HG02943 (cell line): Measurements from ENCODE around the gene TTC32.

Source experiments
- ATAC-seq: cut with Tn5 transposase; IDR thresholded peaks from one replicate; pipeline ENCODE4 v1.9.1; 2021; ENCODE audit warnings: mild to moderate bottlenecking, low read depth, moderate library complexity; ENCODE audit not compliant: unreplicated experiment

The TTC32 gene

DNA sequence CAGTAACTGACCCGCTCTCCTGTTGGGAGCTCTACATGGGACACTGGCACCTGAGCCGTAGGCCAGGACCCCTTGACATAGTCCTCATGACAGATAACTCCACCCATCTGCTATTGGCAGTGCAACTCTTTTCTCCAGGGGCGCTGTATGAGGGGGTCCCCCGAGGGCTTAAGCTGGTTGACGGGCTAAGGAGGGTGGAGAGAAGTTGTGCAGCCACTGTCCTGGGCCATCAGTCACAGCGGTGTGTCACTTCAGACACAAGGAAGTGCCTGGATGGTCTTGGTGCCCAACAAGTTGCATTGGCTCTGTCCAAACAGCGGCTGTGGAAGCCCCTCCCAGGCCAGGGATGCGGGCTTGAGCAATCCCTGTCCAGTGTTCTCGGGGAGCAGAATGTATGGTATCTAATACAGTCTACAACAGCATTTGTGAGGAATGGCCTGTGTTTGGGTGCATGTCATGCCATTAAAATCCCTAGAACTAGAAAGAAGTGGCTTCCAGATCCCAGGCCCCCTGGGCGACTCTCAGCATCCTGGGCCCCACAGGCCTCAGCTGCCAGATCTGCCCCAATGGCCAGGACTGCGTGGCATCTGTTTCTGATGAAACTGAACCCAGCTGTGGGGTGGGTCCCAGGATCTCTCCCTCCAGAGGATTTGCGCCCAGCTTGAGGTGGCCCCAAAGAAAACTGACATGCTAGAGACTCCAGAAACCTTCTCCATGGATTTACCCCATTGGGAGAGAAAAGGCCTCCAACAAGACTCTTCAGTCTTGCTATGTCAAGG is 23.3 kb downstream of the TTC32 start:
- no peak for ATAC-seq

DNA sequence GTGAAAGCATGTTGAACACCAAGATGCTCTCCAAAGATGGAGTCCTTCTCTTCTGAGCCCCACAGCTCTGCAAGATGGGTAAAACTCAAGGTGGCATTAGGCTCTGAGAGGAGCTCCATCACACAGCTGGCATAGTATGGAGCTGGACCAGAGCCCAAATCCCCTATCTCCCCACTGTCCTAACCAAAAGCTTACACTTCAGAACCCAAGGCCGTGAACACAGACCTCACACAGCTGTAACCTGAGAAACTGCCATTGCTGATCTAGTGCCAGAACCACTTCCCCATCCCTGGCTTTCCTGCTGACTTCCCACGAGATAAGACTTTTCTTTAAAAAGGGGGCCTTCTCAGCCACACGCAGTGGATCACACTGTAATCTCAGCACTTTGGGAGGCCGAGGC is 25.0 kb downstream of the TTC32 start:
- ATAC-seq, result no peak

DNA sequence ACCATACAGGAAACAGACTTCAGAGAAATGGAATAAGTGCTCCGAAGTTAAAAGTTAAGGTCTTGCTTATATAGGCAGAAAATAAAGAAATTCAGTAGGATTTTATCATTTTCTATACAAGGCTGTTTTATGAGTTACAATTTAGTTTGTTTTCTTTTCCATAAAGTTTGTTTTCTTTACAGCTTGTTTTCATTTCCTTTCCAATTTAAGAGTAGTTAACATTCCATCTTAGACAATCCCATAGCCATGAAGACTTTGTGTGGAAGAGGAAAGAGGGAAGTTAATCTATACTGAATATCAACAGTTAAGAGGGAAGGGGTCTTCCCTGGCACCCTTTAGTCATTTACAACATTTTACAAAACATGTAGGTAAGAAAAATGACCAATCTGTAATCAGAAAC is 26.5 kb downstream of the TTC32 start:
- no peak for ATAC-seq

DNA sequence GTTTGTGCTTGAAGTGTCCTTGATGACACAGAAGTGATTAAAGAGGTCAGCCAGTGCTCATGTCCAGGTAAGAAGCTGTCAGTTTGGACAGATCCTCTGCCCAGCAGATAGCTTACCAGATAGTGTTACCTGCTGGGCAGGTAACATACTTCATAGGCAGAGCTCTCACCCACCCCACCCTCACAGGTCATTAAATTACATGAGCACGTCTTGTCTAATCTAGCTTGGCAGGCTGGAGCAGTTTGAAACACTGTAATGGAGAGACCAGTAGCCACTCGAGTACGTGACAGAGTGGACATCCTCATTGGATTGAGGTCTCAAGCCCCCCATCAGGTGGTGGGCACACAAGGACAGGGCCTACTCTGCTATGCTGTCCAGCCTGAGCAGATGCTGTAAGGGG is 27.1 kb downstream of the TTC32 start:
- no peak for ATAC-seq

DNA sequence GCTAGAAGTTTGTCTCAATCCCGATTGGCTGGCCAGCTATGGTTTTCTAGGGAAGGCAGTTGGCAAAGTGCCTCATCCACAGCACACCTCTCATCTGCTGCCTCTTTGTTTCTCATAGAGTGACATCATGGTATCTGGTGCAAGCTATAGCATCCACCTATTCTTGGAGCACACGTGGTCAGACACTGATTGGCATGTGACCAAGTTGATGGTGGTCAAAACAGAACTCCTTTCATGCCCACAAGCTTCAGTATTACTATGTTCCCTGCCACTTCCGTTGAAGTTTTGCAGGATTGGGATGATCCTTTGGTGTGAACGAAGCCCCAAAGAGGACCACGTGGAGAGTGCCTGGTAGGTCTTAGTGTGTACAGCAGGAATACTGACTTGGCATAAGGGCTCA is 28.8 kb downstream of the TTC32 start:
- ATAC-seq, result no peak

DNA sequence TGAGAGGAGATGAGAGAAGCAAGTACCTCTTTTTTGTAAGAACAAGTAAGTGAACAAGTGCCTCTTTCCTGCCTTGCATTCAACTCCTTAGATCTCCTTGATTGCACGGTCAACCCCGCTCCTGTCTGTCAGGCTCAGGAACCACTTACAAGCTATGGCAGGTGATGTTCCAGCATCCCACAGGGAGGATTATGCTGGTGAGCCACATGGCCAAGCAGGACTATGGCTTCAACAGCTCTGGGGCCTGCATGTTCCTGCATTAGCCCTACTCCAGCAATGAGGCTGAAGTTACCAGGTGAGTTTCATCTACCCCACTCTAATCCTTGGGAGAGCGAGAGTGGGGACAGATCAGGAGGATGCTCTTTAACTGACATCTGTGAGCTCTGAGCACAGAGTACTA is 29.5 kb downstream of the TTC32 start:
- no peak for ATAC-seq

DNA sequence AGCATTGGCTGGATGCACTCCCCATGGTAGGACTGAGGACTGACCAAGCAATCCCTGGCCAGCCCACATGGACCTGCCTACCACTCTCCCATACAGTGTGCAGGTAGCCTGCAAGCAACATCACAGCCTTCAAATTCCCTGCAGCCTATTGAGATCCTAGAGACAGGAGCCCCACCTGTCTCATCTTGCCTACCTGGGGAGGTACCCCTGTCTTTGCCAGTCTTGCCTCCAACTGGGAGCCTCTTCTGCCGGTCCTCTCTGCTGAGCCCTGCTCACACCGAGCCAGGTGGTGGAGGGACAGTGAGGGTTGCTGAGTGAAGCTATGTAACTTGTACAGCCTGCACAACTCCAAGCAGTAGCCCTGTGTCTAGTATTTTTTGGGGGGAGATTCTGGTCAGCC is 29.9 kb downstream of the TTC32 start:
- no peak for ATAC-seq

DNA sequence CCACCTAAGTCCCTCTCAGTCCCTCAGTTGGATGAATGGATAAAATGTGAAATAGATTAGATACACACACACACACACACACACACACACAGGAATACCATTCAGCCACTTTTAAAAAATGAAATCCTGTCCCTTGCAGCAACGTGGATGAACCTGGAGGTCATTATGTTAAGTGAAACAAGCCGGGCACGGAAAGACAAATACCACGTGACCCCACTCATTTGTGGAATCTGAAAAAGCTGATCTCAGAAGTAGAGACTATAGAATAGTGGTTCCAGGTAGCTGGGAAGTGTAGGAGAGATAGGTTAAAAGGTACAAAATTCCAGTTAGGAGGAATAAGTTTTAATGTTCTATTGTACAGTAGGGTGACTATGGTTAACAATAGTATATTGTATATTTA is 31.0 kb downstream of the TTC32 start:
- ATAC-seq, result no peak

DNA sequence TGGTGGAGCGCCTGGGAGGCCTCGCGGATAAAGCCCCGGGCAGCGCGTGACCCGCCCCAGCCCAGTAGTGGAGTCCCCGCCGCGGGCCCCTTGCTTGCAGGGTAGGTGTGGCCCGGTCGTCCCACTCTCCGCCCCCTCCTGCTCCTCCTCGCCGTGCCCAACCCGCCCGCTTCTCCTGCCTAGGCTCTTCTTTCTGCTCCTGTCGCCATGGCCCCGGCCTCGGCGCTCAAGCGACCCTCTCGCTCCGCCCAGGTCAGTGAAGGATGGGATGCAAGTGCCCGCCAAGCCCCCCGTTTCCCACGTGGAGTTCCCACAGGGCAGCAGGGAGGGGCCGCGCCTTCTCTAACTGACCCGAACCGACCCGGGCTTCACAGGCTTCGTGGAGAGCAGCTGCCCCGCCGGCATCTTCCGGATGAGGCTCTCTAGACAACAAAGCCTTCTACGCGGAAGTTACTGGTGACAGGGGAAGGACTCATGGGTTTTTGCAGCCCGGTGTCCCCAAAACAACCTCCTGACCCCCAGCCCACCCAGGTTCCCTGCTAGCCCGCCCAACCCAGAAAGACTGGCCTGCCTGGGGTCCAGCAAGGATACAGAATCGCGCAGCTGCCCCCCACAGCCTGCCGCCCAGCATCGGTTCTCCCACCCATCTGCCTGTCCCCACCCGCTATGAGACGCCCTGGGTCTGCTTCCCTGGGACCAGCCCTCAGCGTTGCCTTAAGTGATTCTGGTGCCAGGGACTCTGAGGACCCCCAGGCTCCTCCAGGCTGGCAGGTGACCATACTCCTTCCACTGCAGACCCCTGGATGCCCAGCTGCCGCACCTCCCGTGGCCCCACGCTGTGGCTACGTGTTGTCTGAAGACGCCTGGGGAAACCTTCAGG is 32.8 kb downstream of the TTC32 start:
- peak; percentile 66 for ATAC-seq

DNA sequence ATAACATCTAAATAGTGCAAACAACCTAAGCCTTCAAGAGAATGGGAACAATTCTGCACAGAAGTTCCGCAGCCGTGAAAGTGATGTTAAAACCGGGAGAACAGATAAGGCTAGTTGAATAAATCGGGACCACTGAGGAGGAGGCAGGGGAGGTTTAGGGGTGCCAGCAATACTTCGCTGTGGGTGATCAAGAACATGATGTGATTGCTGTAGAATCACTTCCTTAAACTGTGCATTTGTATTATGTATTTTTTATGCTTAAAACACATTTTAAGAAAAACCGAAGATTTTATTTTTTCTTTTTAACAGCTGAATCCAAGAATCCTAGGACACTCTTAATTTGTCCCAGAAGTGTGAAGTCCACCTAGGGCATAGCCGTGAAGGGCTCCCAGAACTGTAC is 33.6 kb downstream of the TTC32 start:
- ATAC-seq, result no peak

DNA sequence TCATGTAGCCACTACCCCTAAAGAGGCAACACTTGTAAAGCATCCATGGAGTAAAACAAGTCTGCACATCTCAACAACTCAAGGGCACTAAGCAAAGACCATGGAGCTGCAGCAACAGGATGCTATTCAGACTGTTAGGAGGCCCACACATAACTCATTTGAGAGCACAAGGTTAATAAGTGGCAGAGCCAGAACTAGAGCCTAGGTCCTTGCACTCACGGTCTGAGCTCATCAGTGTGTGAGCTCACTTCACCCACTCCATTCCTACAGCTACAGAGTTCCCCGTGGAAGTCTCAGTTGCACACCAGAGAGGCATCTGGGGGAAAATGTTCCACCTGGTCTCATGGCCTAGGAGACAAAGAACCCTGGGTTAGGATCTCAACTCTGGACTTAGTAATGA is 35.0 kb downstream of the TTC32 start:
- ATAC-seq, result no peak

DNA sequence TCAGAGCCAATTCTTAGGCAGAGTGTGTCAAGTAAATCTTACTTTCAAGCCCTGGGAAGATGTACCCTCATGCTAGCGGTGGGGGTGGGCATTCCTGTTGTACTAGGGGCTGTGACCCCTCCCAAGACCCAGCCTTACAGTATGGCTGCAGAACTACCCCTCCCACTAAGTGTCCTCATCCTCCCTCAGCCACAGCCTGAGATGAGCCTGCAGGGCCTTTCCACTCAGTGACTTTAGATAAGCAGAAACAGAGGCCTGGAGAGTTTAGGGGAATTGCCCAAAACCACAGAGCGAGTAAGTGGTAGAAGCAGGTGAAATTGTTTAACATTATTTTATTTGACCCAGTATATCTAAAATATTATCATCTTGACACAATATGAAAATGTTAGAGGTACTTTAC is 36.6 kb downstream of the TTC32 start:
- ATAC-seq, result no peak

DNA sequence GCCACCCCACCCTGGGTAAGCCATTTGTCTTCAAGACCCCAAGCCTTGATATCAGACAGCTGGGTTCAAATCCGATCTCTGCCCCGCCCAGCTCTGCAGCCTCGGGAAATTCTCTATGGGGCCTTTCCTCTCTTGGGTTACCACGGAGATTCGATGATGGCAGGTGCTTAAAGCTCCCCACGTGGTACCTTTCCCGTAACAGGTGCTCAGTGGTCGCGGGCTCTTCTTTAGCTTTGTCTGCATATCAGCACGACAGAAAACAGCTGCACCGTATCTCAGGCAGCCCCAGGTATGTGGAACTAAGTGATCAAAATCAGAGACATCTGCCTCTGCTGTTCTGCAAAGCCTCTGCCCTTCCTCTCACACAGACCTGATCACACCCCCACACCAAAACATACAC is 37.4 kb downstream of the TTC32 start:
- no peak for ATAC-seq

DNA sequence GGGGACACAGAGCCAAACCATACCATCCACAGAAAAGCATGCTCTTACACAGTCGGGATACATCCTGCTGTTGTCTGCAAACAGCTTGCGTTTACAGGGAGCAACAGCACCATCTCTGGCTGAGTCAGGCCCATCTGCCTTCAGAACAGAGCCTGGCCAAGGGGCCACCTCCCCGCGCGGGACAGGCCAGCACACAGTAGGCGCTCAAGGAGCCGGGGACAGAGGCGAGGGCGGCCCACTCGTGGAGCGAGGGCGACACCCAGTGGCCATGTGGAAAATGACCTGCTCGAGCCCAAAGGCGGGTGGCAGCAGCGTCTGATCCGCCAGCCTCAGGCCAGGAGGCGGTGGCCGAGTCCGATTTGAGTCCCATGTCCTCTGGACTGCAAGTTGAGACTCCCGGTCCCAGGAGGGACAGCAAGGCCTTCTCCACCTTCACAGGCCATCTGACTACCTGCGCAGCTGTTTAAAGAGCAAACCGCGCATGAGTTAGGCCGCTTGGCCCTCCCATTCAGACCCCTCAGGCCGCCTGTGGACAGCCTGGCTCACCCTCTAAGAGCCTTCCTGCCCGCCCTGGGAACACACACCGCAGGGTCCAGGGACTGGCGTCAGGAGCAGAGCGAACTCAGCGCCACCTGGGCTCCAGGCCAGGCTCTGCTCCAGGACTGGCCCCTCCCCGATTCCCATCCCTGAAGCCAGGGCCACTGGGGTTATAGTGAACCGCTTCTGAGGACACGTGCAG is 38.3 kb downstream of the TTC32 start:
- peak; percentile 52 for ATAC-seq

DNA sequence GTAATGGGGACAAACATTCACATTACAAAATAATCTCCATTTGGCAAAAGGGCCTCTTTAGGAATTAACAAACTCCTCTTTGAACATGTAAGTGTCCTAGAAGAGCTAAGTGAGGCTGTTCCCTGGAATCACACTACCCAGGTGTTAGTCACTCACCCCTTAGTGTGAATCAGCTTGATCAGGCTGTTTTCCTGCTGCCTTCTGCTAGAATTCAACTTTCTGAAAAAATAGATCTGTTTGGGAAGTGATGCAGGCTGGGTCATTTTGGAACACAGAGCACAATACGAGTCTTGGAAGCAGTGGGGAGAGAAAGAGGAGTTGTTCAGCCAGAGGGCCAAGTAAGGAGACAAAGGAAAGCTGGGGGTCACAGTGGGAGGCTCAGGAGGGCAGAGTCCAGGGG is 40.0 kb downstream of the TTC32 start:
- no peak for ATAC-seq

DNA sequence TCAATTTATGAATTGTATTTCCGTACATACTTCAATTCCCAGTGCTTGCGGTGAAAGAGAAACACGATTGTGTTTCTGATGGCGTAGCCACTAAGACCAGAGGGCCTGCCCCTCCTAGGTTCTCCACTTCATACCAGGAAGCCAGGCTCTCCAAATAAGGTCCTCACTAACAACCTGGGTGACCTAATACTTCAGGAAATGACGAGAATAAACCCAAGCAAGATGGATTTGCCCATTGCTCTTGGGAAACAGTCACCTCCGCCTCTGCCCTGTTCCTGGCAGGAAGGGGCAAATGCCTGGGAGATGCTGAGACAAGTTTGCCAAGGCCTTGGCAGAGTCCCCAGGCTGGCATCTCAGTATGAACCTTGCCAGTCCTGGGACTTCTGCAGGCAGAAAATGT is 41.8 kb downstream of the TTC32 start:
- ATAC-seq, result no peak

DNA sequence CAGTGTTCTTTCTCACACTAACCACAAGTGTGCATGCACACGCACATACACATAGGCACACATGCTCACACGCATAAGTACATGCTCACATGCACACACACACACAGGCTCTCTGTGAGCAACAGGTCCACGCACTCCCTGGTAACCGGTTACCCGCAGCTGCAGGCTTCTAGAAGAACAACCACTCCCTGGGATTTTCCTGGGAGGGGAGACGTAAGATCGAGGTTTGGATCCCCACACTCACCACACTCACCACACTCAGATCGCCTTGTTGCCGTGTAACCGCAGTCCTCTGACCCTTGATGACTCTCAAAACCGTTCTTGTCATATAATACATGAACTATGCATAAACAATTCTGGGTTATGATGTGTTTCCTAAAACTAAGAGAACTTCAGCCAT is 42.2 kb downstream of the TTC32 start:
- no peak for ATAC-seq

DNA sequence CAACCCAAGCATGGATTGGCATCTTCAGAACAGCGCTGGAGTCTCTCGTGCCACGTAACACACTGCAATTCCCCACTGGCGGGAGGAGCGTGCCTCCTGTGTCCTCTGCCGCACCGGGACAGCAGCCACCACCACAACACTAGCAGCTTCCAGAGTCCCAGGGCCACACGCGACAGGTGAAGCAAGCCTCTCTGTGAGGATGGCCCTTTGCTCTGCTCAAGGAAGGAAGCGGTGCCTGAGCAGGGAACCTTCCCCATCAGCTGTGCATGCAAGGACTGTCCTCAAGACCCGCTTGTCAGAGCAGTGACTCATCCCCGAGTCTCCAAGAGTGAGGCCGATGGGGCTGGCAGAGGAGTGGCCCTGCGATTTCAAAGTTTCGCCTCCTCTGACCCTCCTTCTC is 44.0 kb downstream of the TTC32 start:
- ATAC-seq, result no peak

DNA sequence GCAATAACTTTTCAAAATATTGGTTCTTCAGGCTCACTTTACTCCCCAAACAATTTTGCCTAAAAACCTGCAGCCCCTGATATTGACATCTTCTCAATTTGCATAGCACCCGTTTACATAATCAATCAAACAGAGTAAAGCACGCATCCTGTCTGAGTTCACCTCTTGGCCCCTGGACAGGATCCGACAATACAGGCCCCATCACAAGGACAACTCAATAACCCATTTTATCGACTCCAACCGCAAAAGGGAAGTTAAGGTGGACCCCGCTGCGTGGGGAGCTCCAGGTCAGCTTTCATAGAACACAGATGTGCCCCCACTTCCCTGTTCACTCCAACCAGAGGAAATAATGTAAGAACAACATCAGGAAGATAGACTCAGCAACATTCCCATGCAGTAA is 44.7 kb downstream of the TTC32 start:
- ATAC-seq, result no peak

DNA sequence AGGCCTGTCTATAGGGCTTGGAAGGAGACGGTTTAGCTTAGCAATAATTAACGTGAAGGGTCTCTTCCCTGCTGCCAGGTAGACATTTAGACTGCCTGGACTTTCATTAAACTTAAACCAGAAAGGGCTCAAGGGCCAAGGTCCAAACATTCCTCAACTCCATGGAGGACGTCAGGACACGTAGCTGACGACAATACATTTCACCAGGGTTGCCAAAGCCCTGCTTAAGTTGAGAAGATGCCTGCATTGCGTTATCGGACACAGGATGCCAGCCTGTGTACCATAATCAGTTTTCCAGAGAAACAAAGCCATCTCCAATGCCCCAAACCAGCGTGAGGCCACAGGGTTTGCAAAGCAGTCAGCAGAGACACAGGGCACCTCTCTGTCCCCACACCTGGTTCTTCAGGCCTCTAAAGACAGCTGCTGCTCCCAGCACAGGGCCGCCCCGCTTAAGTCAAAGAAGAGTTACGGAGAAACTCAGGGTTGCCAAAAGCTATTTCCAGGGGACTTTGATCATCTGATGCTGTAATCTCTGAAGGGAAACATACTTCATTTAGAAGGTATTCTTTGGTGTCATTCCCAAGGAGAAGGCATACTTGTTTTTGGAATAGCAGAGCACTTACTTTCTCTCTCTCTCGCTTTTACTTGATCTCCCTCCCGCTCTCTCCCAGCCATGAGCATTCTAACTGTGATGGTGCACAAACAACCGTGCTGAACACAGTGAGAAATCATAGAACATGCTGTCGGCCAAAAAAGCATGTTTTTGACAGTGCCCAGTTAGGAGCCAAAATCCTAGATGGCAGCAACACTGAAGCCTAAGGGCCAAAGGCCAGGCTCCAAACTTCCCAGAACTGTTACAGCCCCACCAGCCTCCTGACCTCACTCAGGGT is 46.0 kb downstream of the TTC32 start:
- no peak for ATAC-seq
